Stimulated activated CD4-positive, alpha-beta T cell treated with anti-CD3 and anti-CD28 coated beads, Interleukin-12 subunit alpha, Interleukin-12 subunit beta, amount 100 ng/mL, for 4 hours (primary cell): ENCODE data around the gene CTNNA2.
"Not testable (repeated sequence)": the region's sequence is repeated elsewhere in the genome, so short reads cannot be mapped to it uniquely, and the experiment has no call there.

Experiments
- DNase-seq: peaks from one replicate; pipeline ENCODE4 v3.0.0-alpha.2; 2020

The CTNNA2 gene

GRCh38 chr2:80113399-80113798, 600.5 kb downstream of the CTNNA2 start:
- DNase-seq = no peak

DNA sequence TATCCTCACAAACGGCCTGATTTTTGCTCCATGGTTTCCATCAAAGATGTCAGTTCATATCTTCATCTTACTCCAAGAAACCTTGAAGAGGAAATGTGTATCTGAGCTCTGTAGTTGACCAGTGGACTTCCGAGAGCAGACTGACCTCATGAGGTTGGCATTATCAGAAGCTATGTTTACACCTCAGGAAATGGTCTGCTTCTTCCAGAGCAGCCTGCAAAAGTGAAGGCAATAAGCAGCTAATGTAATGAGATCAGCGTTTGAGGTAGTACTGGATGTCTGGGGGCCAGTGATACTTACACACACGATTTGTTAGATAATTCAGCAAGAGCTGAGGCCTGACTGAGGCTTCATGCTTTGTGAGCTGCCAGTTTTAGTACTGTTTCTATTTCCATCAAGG, 602.0 kb downstream of the CTNNA2 start:
- no peak for DNase-seq

DNA sequence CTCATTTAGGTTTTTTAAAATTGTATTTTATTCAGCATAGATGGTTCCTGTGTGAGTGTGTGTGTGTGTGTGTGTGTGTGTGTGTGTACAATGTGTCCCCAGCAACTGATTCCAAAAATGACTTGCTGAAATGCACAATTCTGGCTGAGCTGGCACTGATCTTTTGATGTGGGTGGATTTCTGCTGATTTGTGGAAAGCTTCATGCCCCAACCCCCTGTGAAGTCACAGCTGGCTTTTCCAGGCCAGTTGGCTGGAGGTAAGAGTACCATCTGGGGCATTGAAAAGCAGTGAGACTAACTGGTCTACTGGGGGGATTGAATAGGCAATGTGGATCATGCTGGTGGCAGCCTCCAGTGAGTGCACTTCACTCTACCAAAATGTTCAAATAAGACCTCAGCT, 604.5 kb downstream of the CTNNA2 start:
- DNase-seq = no peak

DNA sequence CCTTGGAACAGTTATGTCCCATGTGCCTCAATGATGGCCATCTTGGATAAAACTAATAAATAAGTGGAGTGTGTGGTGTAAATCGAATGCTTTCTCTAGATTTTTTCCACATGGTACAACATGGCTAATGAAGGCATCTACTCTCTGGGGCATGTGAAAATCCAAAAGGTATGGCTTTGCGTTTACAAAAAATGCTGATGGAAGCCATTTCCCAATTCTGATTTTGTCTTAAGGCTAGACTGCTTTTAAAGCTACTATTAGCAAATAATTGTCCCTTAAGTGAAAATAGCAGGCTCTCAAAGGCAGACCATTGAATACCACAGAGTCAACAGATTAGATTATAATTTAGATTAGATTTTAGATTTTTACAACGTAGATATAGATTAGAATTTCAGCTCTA, 608.0 kb downstream of the CTNNA2 start:
- DNase-seq = no peak

- no peak for DNase-seq
These were observed 609.8 kb downstream of the CTNNA2 start for GRCh38 chr2:80122675-80123074.

DNA sequence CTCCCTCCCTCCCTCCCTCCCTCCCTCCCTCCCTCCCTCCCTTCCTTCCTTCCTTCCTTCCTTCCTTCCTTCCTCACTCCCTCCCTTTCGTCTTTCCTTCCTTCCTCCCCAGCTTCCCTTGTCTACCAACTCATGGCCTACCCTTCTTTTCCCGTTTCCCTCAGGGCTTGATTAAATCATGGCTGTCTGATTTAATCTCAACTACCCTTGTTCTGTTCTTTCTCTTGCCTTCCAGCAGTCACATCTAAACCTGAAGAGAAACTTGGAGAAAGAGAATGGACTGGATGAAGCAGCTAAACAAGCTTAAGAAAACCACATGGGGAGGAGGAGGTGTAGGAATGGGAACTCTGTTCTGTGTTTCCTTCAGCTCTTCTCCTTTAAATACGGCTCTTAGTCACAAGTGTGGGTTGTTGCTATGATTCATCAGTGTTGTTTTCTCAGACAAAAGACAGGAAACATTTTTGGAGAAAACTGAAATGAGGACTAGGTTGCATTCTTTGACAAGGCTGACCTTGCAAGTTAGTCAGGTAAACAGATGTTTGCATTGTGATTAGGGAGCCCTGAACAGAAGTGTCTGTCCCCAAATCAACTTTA, 613.8 kb downstream of the CTNNA2 start:
- no peak for DNase-seq

- DNase-seq = no peak
These were observed 615.2 kb downstream of the CTNNA2 start for GRCh38 chr2:80128080-80128479.

DNA sequence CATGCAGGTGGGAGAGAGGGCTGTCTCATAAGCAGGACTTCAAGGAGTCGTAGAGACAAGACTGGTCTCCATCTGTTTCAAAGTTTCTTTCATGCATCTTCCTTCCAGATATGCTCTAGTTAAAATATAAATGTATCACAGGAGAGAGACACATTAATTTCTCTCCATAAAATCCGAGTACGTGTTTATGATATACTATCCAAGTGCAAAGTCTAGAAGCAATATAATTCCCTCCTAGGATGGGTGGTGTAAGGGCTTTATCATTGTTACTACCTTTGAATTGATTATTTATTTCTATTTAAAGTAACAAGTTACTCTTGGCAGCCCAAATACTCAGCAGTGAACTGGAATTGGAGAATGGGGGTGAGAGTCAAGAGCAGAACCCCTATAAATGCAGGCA, 619.4 kb downstream of the CTNNA2 start:
- no peak for DNase-seq

DNA sequence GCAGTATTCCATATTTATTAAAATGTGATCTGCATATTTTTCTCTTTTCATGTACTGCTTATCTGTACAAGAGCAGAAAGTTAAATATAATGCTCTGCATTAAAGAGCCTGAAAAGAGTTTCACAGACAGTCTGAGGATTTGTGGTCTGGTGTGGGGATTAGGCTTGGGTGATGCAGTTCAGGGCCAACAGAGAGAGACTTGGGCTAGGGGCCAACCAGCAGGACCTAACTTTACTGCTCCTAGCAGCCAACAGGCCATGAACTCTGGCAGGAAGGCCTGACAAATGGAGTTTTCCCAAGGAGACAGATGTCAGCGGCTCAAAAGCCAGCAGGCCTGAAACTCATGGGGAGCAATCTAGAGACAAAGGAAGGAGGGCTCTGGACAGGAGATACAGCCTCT, 622.1 kb downstream of the CTNNA2 start:
- DNase-seq = no peak

- no peak for DNase-seq
These were observed 623.5 kb downstream of the CTNNA2 start for GRCh38 chr2:80136338-80136737.

DNA sequence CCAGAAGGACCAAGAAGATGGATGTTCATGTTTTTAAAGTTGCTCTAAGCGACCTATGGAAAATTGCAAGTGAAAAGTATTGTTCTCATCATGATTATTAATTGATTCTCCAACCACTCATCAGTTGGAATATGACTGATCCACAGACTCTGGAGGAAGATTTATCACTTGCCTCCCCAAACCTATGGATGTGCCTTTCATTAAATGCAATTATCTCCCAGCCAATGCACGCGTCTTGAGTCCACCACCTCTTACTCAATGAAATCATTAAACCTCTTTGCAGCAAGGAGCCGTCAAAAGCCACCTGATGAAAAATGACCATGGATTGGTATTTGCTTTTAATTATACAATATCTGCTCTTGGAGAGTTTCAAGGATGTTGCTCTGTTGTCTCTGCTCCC, 626.1 kb downstream of the CTNNA2 start:
- DNase-seq = no peak

DNA sequence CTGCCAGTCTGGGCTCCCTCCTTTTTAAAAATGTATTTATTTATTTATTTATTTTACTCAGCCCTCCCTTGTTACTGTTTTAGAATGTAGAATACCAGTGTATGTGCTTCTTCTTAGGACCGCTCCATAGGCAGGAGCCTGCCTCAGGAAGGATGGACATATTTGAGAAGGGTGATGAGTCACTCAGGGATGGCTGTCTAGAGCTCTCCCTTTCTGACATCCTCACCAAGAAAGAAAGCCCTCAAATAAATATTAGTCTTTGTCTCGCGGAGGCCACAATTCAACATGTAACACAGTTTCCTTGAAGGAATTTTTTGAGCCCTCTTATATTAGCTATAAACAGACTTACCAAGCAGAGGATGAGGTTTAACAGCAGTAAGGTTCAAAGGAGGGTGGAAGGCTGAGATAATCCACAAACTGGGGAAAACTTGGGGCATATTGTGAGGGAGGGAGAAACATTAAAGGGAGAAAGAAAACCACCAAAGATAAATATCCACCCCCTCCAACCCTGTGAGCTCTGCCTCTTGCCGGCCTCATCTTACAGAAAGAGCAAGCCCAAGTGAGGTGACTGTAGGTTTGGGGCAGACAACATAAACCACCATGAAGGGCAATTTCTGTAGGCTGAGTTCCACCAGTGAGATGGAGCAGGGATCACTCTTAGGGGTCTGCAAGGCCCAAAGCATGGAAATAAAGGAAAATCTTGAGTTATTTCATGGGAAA, 628.3 kb downstream of the CTNNA2 start:
- DNase-seq = no peak

DNA sequence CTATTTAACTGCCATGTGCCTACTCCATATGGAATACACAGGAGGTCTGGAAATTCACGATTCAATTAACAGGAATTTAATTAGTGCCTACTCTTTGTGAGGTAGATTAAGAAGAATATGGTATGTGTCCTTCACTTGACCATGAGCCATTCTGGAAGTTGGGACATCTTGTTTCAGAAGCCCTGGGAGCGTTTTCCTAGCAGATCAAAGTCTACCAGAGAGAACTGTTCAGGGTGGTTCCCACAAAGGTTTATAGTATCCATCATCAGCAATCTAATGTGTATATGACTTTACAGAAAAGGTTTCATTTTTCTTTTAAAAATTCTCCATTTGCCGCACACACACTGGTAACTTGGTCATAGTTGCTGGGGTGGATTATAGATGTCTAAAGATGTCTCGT, 632.6 kb downstream of the CTNNA2 start:
- DNase-seq = no peak

DNA sequence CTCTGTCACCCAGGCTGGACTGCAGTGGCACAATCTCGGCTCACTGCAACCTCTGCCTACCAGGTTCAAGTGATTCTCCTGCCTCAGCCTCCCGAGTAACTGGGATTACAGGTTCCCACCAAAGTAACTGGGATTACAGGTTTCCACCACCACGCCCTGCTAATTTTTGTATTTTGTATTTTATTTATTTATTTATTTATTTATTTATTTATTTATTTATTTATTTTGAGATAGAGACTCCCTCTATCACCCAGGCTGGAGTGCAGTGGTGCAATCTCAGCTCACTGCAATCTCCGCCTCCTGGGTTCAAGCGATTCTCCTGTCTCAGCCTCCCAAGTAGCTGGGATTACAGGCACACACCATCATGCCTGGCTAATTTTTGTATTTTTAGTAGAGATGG, 633.9 kb downstream of the CTNNA2 start:
- DNase-seq = not testable (repeated sequence)

DNA sequence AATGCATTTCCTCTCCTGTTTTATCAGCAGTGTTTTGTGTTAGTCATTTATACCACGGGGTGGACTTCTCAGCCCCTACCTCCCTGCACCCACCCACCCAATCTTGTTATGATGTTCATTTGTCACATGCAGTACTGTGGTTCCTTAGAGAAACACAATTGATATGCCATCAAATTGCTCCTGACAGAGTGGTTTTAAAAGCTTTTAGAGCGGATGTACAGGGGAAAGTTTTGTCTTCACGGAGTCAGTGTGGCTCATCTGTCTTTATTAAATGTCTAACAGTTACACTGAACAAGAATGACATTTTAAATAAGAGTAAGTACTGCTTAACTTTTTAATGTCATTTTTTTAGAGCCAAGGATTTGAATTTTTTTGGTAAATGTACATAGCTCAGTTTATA, 634.8 kb downstream of the CTNNA2 start:
- DNase-seq = no peak

GRCh38 chr2:80148906-80149305, 636.1 kb downstream of the CTNNA2 start:
- no peak for DNase-seq

DNA sequence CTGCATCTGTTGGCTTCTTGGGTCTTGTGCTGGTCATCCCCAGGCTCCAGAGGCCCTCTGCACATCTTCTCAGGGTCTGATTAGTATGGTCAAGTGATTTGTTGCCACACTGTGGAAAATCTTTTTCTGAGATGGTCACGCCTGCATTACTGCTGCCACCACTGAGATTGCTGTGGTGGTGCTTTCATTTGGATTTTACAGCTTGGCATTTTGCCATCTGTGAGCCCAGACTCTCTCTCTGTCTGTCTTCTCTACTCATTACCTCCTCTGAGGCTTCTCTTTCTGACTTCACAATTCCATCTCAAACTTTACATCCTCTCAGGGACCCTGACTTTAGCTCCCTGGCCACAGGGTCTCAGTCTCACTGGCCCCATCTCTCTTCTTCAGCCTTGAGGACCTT, 637.1 kb downstream of the CTNNA2 start:
- DNase-seq = no peak

DNA sequence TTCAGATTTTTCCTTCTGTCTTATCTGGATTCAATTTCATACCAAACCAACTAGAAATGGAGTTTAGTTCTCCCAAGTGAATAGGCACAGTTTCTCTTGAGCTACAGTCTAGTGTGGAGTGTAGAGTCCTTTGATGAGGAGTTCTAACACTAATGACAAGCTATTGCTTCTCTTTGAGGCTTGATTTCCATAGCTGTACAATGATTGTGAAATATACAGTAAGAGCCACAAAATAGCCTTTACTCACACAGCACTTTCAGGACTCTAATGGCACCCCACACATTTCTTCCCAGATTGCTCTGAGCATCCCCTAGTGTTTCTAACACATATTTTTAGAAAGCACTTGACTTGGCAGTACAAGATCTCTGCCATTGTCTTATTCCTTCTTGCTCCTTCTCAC, 638.4 kb downstream of the CTNNA2 start:
- DNase-seq = no peak

GRCh38 chr2:80151651-80152050, 638.8 kb downstream of the CTNNA2 start:
- DNase-seq = no peak

DNA sequence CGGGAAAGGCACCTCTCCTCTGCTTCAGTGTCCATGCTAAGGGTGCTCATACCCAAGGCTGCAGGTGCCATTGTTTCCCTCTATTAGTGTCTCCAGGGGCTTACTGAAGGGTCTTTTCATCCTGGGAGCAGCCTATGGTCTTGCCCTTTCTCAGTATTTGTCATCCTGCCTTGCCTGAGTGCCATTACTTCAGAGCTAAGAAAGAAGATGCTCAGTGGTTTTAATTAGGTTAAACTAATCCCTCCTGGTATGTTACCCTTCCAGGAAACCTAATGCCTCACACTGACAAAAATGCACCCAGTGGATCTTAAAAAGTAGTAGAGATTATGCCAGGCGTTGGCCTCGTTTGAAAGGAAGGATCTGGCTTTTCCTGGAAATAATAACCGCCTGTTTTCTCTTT, 640.3 kb downstream of the CTNNA2 start:
- no peak for DNase-seq

- no peak for DNase-seq
These were observed 640.9 kb downstream of the CTNNA2 start for GRCh38 chr2:80153768-80154167.

- DNase-seq = no peak
These were observed 641.5 kb downstream of the CTNNA2 start for GRCh38 chr2:80154231-80154915.

- DNase-seq = no peak
These were observed 651.5 kb downstream of the CTNNA2 start for GRCh38 chr2:80164375-80164774.

DNA sequence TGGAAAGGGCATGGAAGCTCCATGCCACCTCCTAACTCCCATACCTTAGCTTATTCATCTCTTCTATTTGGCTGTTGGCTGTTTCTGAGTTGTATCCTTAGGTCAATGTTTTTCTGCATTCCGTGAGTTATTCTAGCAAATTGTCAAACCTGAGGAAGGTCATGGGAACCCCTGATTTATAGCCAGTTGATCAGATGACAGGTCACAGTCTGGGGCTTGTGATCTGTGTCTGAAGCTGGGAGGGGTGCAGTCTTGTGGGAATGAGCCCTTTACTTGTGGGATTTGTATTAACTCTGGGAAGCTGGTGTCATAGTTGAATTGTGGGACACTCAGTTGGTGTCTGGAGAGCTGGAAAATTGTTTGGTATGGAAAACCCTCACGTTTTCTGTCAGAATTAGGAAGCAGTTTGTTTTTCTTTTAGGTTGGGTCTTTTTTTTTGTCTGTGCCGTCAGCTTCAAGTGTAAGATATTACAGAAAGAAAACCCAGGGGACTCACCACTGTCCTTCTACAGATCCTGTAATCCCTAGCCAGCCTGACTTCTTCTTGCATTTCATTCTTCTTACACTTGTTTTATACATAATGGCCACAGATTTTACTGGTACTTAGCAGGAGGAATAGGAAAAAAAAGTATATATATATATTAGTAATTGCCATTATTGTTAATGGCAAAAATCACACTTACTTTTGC, 653.8 kb downstream of the CTNNA2 start:
- DNase-seq = no peak
